SW 1271 (cell line): ENCODE measurements around the gene SPEM3.
A peak's percentile ranks its signal among the peaks of the same experiment; 100 is the strongest.

ENCODE experiments used
- DNase-seq, 2 experiments: peaks; one replicate each; lab custom pipeline; 2025; lab: John Stamatoyannopoulos, UW

The SPEM3 gene

GRCh38 chr17:7428557-7428956 lies at the start of gene SPEM3:
Gene SPEM3, plus strand, starts transcription at chr17:7428857. Its CDS starts 46 bp downstream, at chr17:7428903.
- DNase-seq: no peak

GRCh38 chr17:7379134-7379533 lies 49.5 kb upstream of the SPEM3 start:
- no peak for DNase-seq

GRCh38 chr17:7380321-7380720 lies 48.3 kb upstream of the SPEM3 start:
- DNase-seq: no peak

GRCh38 chr17:7380855-7381683 lies 47.6 kb upstream of the SPEM3 start, which contains the start of gene TNK1:
Gene TNK1, plus strand, starts transcription at chr17:7381089. Its CDS starts 1,838 bp downstream, at chr17:7382927.
- DNase-seq: no peak

- DNase-seq: no peak
Measured at GRCh38 chr17:7382901-7383300, 45.8 kb upstream of the SPEM3 start.

GRCh38 chr17:7383371-7383741 lies 45.3 kb upstream of the SPEM3 start:
- DNase-seq: no peak

GRCh38 chr17:7383742-7384488 lies 44.7 kb upstream of the SPEM3 start:
- DNase-seq: no peak

GRCh38 chr17:7384489-7385081 lies 44.1 kb upstream of the SPEM3 start:
- no peak for DNase-seq

GRCh38 chr17:7388856-7389255 lies 39.8 kb upstream of the SPEM3 start:
- DNase-seq: no peak

- DNase-seq: no peak
Measured at GRCh38 chr17:7389924-7390910, 38.4 kb upstream of the SPEM3 start.

GRCh38 chr17:7391307-7391706 lies 37.4 kb upstream of the SPEM3 start:
- no peak for DNase-seq

GRCh38 chr17:7392696-7393612 lies 35.7 kb upstream of the SPEM3 start:
- no peak for DNase-seq

GRCh38 chr17:7393613-7394451 lies 34.8 kb upstream of the SPEM3 start:
- no peak for DNase-seq

- DNase-seq: peak; percentile 60 to 80
Measured at GRCh38 chr17:7394452-7395191, 34.0 kb upstream of the SPEM3 start, which contains the start of gene PLSCR3. Gene PLSCR3, minus strand, starts transcription at chr17:7394525. Its CDS starts 415 bp downstream, at chr17:7394110.

GRCh38 chr17:7396147-7396546 lies 32.5 kb upstream of the SPEM3 start:
- DNase-seq: no peak

GRCh38 chr17:7398612-7399011 lies 30.0 kb upstream of the SPEM3 start:
- DNase-seq: no peak

GRCh38 chr17:7403043-7403726 lies 25.5 kb upstream of the SPEM3 start:
- no peak for DNase-seq

GRCh38 chr17:7403727-7403976 lies 25.0 kb upstream of the SPEM3 start:
- DNase-seq: peak; percentile 84 to 87
